K562 (cell line): Measurements from ENCODE around the gene FIGLA. TPM values are rescaled to one million over a fixed set of nuclear protein-coding genes. Genes with fewer than 3 reads are reported as not detected.

Experiments
- ATF1 ChIP-seq, 2 experiments: fragments of 450-650 bp in 1 of 2; IDR thresholded peaks; 2 replicates each; pipeline ENCODE4 v1.6.1; 2016; ENCODE audit warnings: missing compliant biosample characterization in 1 of 2, missing genetic modification characterization in 1 of 2
- CBX8 ChIP-seq: fragments of 200-600 bp; sonication (generic); IDR thresholded peaks from 2 replicates; pipeline ENCODE4 v1.6.1; 2012; ENCODE audit warnings: borderline replicate concordance, mixed run types, low read depth, mild to moderate bottlenecking, moderate library complexity, mixed read lengths, low read length, control low read depth, inconsistent platforms; ENCODE audit not compliant: poor library complexity, severe bottlenecking; ENCODE audit errors: extremely low read depth
- CCAR2 ChIP-seq: fragments of 200-400 bp; formaldehyde crosslinking; IDR thresholded peaks from 2 replicates; pipeline ENCODE4 v1.6.1; 2017; ENCODE audit warnings: mild to moderate bottlenecking, low read depth, low read length
- MECOM ChIP-seq: fragments of 250-450 bp; sonication (Bioruptor Pico); IDR thresholded peaks from 2 replicates; pipeline ENCODE4 v1.8.0; 2022; ENCODE audit warnings: inconsistent platforms
- NCOA6 ChIP-seq: fragments of 450-650 bp; IDR thresholded peaks from 2 replicates; pipeline ENCODE4 v1.6.1; 2017; ENCODE audit warnings: mild to moderate bottlenecking
- RNF2 ChIP-seq: sonication (generic); IDR thresholded peaks from 2 replicates; pipeline ENCODE4 v1.6.1; 2016
- SIN3B ChIP-seq: fragments of 450-650 bp; IDR thresholded peaks from 2 replicates; pipeline ENCODE4 v1.6.1; 2017; ENCODE audit warnings: low read depth, mild to moderate bottlenecking, moderate library complexity
- SIX5 ChIP-seq, 2 experiments: IDR thresholded peaks; 2 replicates each; pipeline ENCODE4 v1.6.1; 2011; ENCODE audit warnings: low read length in 2 of 2, borderline replicate concordance in 1 of 2, low read depth in 1 of 2, mild to moderate bottlenecking in 1 of 2, moderate library complexity in 1 of 2; ENCODE audit not compliant: insufficient read depth in 1 of 2
- SREBF2 ChIP-seq: sonication (generic); formaldehyde crosslinking; IDR thresholded peaks from 2 replicates; pipeline ENCODE4 v1.4.0; 2020; ENCODE audit warnings: mild to moderate bottlenecking, missing genetic modification reagents
- U2AF2 ChIP-seq: fragments of 200-400 bp; formaldehyde crosslinking; optimal IDR thresholded peaks from 2 replicates; pipeline ENCODE3; 2017; ENCODE audit warnings: low read depth, mild to moderate bottlenecking, low read length
- ZFX ChIP-seq: sonication (generic); formaldehyde crosslinking; IDR thresholded peaks from 2 replicates; pipeline ENCODE4 v1.8.0; 2022; ENCODE audit warnings: mild to moderate bottlenecking, missing genetic modification reagents, moderate library complexity
- ZNF140 ChIP-seq: fragments of 250-450 bp; sonication (Bioruptor Pico); IDR thresholded peaks from 2 replicates; pipeline ENCODE4 v1.8.0; 2021; ENCODE audit warnings: moderate library complexity, mild to moderate bottlenecking, inconsistent platforms
- ZNF274 ChIP-seq: IDR thresholded peaks from 2 replicates; pipeline ENCODE4 v1.6.1; 2011; ENCODE audit warnings: low read depth, mild to moderate bottlenecking, low read length, moderate library complexity, borderline replicate concordance
- polyA plus RNA-seq, 8 experiments: library from polyadenylated mRNA; depleted of rRNA in 4 of 8; stranded (reverse) in 5 of 8; unstranded in 3 of 8; fragments of >200 nt; fragmentation: Nextera tagmentation in 2 of 8; fragmentation: Illumina TruSeq in 1 of 8; extraction: Ambion mirVana in 2 of 8; extraction: Trizol in 1 of 8; gene quantifications; 2 replicates each; pipeline versions ENCODE4 v1.2.1 to v1.2.3, GENCODE V29; 2011 to 2014; ENCODE audit warnings: inconsistent platforms in 1 of 8, missing spikeins in 1 of 8
- total RNA-seq, 7 experiments: library from RNA; depleted of rRNA in 6 of 7; stranded (reverse); fragments of >200 nt in 6 of 7; fragmentation: Illumina TruSeq in 2 of 7; extraction: Trizol in 2 of 7; gene quantifications; 2 replicates each; pipeline versions ENCODE4 v1.2.1 to v1.2.3, GENCODE V29; 2011 to 2021; ENCODE audit warnings: low replicate concordance in 1 of 7
- TF ChIP-seq, protein P1 (sequence below): sonication (generic); formaldehyde crosslinking; IDR thresholded peaks from 2 replicates; pipeline ENCODE4 v1.8.1; 2023; ENCODE audit warnings: missing genetic modification reagents, mild to moderate bottlenecking, borderline replicate concordance
- TF ChIP-seq, protein P2 (sequence below): sonication (generic); formaldehyde crosslinking; IDR thresholded peaks from 2 replicates; pipeline ENCODE4 v1.8.1; 2022; ENCODE audit warnings: missing genetic modification reagents
- TF ChIP-seq, protein P3 (sequence below), 2 experiments: fragments of 150-350 bp in 1 of 2; IDR thresholded peaks; 2 replicates each; pipeline ENCODE4 v1.6.1; 2012 to 2016; ENCODE audit warnings: low read depth in 2 of 2, low read length in 2 of 2, mild to moderate bottlenecking in 1 of 2, moderate library complexity in 1 of 2

The FIGLA gene
- total and polyA plus RNA-seq, 9 of the 15 experiments (the other 6 are each of a cell fraction or from before 2014, with no cell fraction given) = not detected

DNA sequence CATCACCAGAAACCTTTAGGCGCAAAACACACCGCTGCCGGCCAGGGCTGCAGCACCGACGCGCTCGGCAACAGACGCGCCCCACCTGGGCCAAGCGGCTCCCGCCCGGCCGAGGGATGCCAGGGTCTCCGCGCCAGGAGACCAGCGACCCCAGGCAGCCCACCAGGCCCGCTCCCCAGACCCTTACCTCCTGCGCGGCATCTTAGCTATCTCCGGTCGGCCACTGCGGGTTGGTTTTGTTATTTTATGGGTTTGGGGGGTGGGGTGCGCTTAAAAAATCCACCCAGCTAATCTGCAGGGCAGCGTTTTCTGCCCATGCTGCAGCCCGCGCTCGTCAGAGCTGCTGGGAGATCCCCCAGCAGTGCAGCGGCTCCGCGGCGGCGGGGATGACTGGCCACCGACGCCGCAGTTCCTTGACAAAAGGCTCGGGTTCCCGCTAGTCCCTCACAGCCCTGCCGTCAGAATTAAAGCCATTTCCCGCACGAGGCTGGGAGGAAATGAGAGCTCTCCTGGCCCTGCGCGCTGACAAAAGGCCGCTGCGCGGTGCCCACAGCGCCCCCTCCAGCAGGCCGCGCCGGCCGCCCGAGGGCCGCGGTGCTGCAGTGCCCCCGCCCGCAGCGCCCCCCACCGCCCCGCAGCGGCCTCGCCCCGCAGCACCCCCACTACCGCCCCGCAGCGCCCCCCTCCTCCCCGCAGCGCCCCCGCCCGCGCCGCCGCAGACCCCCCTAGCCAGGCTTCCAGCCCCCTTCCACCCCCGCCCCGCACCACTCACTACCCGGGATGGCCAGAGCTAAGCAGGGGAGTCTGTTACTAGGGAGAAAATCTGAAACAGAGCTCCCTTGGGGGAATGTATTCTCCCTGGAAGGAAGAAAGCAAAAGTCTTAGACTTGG lies 22.5 kb downstream of the FIGLA start, which contains the start of gene ADD2 (continued):
- TF ChIP-seq, protein P1, sequence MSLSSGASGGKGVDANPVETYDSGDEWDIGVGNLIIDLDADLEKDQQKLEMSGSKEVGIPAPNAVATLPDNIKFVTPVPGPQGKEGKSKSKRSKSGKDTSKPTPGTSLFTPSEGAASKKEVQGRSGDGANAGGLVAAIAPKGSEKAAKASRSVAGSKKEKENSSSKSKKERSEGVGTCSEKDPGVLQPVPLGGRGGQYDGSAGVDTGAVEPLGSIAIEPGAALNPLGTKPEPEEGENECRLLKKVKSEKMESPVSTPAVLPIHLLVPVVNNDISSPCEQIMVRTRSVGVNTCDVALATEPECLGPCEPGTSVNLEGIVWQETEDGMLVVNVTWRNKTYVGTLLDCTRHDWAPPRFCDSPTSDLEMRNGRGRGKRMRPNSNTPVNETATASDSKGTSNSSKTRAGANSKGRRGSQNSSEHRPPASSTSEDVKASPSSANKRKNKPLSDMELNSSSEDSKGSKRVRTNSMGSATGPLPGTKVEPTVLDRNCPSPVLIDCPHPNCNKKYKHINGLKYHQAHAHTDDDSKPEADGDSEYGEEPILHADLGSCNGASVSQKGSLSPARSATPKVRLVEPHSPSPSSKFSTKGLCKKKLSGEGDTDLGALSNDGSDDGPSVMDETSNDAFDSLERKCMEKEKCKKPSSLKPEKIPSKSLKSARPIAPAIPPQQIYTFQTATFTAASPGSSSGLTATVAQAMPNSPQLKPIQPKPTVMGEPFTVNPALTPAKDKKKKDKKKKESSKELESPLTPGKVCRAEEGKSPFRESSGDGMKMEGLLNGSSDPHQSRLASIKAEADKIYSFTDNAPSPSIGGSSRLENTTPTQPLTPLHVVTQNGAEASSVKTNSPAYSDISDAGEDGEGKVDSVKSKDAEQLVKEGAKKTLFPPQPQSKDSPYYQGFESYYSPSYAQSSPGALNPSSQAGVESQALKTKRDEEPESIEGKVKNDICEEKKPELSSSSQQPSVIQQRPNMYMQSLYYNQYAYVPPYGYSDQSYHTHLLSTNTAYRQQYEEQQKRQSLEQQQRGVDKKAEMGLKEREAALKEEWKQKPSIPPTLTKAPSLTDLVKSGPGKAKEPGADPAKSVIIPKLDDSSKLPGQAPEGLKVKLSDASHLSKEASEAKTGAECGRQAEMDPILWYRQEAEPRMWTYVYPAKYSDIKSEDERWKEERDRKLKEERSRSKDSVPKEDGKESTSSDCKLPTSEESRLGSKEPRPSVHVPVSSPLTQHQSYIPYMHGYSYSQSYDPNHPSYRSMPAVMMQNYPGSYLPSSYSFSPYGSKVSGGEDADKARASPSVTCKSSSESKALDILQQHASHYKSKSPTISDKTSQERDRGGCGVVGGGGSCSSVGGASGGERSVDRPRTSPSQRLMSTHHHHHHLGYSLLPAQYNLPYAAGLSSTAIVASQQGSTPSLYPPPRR (CRISPR knock-in tag) = no peak
- TF ChIP-seq ZNF274 (no peak), NCOA6 (no peak), SIN3B (no peak), RNF2 (0 out of 2 replicates have a peak, but pooled peaks have one; percentile 30), SIX5 (IDR thresholded peaks at IDR 0.05; ENCODE audit: borderline replicate concordance in 1 of 2, insufficient read depth in 1 of 2, low read depth in 1 of 2, low read length in 2 of 2) (no peak), MECOM (CRISPR knock-in tag) (no peak), U2AF2 (no peak), ATF1 (CRISPR knock-in tag; IDR thresholded peaks at IDR 0.05) (no peak), ATF1 (tag; IDR thresholded peaks at IDR 0.05) (no peak), ZNF140 (CRISPR knock-in tag) (no peak), CBX8 (no peak), ZFX (CRISPR knock-in tag) (peak; percentile 58), SREBF2 (CRISPR knock-in tag) (no peak), CCAR2 (no peak)
- TF ChIP-seq, protein P2, sequence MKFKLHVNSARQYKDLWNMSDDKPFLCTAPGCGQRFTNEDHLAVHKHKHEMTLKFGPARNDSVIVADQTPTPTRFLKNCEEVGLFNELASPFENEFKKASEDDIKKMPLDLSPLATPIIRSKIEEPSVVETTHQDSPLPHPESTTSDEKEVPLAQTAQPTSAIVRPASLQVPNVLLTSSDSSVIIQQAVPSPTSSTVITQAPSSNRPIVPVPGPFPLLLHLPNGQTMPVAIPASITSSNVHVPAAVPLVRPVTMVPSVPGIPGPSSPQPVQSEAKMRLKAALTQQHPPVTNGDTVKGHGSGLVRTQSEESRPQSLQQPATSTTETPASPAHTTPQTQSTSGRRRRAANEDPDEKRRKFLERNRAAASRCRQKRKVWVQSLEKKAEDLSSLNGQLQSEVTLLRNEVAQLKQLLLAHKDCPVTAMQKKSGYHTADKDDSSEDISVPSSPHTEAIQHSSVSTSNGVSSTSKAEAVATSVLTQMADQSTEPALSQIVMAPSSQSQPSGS (CRISPR knock-in tag) = no peak
- TF ChIP-seq, protein P3, sequence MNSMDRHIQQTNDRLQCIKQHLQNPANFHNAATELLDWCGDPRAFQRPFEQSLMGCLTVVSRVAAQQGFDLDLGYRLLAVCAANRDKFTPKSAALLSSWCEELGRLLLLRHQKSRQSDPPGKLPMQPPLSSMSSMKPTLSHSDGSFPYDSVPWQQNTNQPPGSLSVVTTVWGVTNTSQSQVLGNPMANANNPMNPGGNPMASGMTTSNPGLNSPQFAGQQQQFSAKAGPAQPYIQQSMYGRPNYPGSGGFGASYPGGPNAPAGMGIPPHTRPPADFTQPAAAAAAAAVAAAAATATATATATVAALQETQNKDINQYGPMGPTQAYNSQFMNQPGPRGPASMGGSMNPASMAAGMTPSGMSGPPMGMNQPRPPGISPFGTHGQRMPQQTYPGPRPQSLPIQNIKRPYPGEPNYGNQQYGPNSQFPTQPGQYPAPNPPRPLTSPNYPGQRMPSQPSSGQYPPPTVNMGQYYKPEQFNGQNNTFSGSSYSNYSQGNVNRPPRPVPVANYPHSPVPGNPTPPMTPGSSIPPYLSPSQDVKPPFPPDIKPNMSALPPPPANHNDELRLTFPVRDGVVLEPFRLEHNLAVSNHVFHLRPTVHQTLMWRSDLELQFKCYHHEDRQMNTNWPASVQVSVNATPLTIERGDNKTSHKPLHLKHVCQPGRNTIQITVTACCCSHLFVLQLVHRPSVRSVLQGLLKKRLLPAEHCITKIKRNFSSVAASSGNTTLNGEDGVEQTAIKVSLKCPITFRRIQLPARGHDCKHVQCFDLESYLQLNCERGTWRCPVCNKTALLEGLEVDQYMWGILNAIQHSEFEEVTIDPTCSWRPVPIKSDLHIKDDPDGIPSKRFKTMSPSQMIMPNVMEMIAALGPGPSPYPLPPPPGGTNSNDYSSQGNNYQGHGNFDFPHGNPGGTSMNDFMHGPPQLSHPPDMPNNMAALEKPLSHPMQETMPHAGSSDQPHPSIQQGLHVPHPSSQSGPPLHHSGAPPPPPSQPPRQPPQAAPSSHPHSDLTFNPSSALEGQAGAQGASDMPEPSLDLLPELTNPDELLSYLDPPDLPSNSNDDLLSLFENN (IDR thresholded peaks at IDR 0.05; ENCODE audit: low read depth in 2 of 2, low read length in 2 of 2) = 0 out of 4 replicates have a peak, but pooled peaks of 1 of the 2 experiments have one; percentile 30
